Activated gamma-delta T cell treated with anti-CD3 and anti-CD28 coated beads, Interleukin-2, amount 50 U/mL, for 16 hours (primary cell): ENCODE results near the gene MT1F.

ENCODE experiments used
- DNase-seq: peaks from one replicate; pipeline ENCODE4 v3.0.0-alpha.2; 2020; ENCODE audit warnings: low read depth

The MT1F gene

GRCh38 chr16:56625943-56626654 is 31.7 kb upstream of the MT1F start:
- DNase-seq, result no peak

GRCh38 chr16:56626685-56627084 is 31.1 kb upstream of the MT1F start:
- no peak for DNase-seq

DNA sequence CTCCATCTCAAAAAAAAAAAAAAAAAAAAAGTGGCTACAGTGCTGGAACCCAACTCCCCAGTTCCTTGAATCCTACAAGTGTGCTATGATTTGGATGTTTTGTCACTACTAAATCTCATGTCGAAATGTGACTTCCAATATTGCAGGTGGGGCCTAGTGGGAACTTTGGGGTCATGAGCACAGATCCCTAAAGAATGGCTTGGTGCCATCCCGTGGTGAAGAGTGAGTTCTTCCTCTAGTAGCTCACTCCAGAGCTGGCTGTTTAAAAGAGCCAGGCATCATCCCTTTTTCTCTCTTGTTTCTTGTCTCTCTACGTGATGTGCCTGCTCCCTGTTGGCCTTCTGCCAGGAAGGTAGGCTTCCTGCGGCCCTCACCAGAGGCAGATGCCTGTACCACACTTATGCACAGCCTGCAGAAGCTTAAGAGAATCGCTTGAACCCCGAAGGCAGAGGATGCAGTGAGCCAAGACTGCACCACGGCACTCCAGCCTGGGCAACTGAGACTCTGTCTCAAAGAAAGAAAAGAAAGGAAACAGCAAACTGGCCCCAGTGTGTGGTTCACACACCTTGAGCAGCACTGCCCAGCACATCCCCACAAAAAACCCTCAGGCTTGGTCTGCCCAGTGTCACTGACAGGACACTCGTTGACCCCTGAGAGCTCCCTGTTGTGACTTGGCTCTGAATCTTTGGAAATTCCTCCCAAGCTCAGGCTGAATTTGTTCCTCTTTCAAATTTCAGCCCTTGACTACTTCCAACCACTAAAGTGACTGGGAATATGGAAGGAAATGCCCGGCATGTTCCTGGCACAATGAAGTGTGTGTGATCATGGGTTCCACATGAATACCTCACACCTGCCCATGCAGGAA is 29.0 kb upstream of the MT1F start:
- DNase-seq, result no peak

DNA sequence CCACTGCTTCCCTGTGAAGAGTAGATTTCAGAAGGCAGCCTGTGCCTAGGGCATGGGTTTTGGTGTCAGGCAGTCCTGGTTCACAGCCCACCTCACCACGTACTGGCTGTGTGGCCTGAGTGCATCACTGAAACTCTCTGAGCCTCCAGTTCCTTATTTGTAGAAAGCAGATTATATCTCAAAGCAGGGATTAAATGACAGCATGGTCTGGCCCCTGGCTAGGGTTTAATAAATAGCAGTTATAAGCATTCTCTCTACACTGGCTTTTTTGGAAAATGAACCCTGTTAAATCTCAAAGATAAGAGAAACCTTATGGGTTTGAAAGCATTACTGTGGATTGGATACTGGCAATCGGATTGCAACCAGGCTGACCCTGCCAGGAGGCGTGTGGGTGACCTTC is 28.2 kb upstream of the MT1F start:
- DNase-seq, result no peak

- DNase-seq, result no peak
Observed at GRCh38 chr16:56630134-56630533, 27.6 kb upstream of the MT1F start.

GRCh38 chr16:56631197-56631596 is 26.6 kb upstream of the MT1F start:
- DNase-seq, result no peak

GRCh38 chr16:56631832-56632155 is 26.0 kb upstream of the MT1F start:
- no peak for DNase-seq

- DNase-seq, result no peak
Observed at GRCh38 chr16:56632156-56632847, 25.5 kb upstream of the MT1F start, which contains the start of gene MT1M. MT1M (plus strand) TSS chr16:56632659; CDS start chr16:56632732, 73 bp downstream.

GRCh38 chr16:56632848-56633365 is 24.9 kb upstream of the MT1F start:
- no peak for DNase-seq

GRCh38 chr16:56633535-56633934 is 24.2 kb upstream of the MT1F start:
- DNase-seq, result no peak

GRCh38 chr16:56634715-56635440 is 22.9 kb upstream of the MT1F start:
- DNase-seq, result no peak

DNA sequence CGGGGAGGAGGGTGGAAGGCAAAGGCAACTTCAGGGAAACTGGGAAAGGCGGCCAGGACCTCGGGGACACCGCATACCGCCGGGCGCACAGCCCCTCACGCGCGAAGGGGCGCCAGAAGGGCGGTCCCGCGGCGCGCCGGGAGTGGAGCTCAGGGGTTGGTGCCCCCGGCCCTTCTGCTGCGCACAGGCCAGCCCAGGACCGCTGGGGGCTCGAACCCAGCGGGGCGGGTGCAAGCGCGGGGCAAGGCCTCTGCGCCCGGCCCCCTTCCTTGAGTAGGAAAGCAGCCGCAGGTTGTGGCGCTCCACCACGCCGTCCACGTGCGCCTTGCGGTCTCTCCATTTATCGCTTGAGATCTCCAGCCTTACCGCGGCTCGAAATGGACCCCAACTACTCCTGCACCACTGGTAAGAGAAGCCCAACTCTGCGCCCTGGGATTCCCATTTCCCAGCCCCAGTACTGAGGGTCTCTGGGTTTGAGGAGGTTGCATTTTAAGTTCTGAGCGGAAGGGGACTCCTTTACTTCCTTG is 22.3 kb upstream of the MT1F start:
- DNase-seq, result no peak

GRCh38 chr16:56636616-56637413 is 20.9 kb upstream of the MT1F start:
- no peak for DNase-seq

DNA sequence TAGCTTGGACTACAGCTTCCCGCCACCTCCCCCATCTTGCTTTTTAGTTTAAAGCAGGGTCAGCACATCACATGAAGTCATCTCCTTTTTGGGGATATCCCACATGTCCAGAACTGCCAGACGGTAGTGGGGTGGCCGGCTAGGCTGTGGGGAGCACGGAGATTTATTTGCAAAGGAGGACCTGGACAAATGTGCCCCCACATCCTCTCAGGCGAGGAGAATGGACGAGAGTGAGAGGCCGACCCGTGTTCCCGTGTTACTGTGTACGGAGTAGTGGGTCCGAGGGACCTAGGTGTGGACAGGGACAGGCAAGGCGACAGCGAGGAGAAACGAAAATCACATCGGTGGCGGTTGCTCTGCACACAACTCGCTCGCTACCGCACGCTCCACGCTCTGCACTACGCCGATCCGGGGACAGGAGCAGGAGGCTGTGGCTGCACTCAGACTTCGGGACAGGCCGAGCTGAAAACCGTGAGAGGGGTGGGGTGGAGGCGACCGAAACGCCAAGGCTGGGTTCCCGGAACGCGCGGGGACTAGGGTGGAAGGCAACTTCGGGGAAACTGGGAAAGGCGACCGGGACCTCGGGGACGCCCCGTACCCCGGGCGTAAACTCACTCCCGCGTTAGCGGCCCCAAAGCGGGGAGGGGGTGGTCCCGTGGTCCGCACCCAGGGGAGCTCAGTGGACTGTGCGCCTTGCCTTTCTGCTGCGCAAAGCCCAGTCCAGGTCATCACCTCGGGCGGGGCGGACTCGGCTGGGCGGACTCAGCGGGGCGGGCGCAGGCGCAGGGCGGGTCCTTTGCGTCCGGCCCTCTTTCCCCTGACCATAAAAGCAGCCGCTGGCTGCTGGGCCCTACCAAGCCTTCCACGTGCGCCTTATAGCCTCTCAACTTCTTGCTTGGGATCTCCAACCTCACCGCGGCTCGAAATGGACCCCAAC is 19.7 kb upstream of the MT1F start, which contains the start of gene MT1A:
TSS of gene MT1A (plus strand) at position 853 of the 937 bp plus-strand sequence. CDS start at position 926, 73 bp downstream.
- no peak for DNase-seq

- no peak for DNase-seq
Observed at GRCh38 chr16:56639045-56639444, 18.7 kb upstream of the MT1F start.

- no peak for DNase-seq
Observed at GRCh38 chr16:56640076-56640475, 17.7 kb upstream of the MT1F start.

- DNase-seq, result no peak
Observed at GRCh38 chr16:56641166-56641565, 16.6 kb upstream of the MT1F start.

GRCh38 chr16:56643080-56643778 is 14.5 kb upstream of the MT1F start:
- peak; percentile 57 for DNase-seq

- DNase-seq, result no peak
Observed at GRCh38 chr16:56643833-56644232, 13.9 kb upstream of the MT1F start.
